Liver (tissue), 9 donors: ENCODE measurements around the gene UBIAD1. TPM values are rescaled to one million over a fixed set of nuclear protein-coding genes. Genes with fewer than 3 reads are reported as not detected.

Experiments used
- DNase-seq: peaks from one replicate; pipeline ENCODE4 v3.0.0-alpha.2; 2017; ENCODE audit warnings: low spot score
- H3K27ac ChIP-seq, 2 donors: one replicate each; pipeline ENCODE4 v1.7.0; 2013; ENCODE audit warnings: inconsistent platforms in 2 of 2, low read length in 2 of 2, control low read depth in 1 of 2, low read depth in 1 of 2, mild to moderate bottlenecking in 1 of 2
- H3K27me3 ChIP-seq, 4 donors: one replicate each; pipeline versions ENCODE4 v1.6.1 to v1.7.0; 2013; ENCODE audit warnings: low read length in 3 of 4, inconsistent platforms in 1 of 4, mild to moderate bottlenecking in 1 of 4, moderate library complexity in 1 of 4; ENCODE audit not compliant: control insufficient read depth in 4 of 4, insufficient read depth in 4 of 4
- H3K36me3 ChIP-seq, 4 donors: one replicate each; pipeline versions ENCODE4 v1.6.1 to v1.7.0; 2013; ENCODE audit warnings: low read length in 3 of 4, mild to moderate bottlenecking in 3 of 4, low read depth in 1 of 4, moderate library complexity in 1 of 4; ENCODE audit not compliant: control insufficient read depth in 4 of 4, insufficient read depth in 3 of 4
- H3K4me1 ChIP-seq, 4 donors: one replicate each; pipeline versions ENCODE4 v1.6.1 to v1.7.0; 2013; ENCODE audit warnings: low read length in 3 of 4, mild to moderate bottlenecking in 3 of 4, moderate library complexity in 1 of 4; ENCODE audit not compliant: control insufficient read depth in 4 of 4, insufficient read depth in 4 of 4
- H3K4me3 ChIP-seq, 3 donors: one replicate each; pipeline versions ENCODE4 v1.6.1 to v1.7.0; 2013; ENCODE audit warnings: low read length in 3 of 3, control low read depth in 1 of 3, low read depth in 1 of 3, mild to moderate bottlenecking in 1 of 3
- H3K9ac ChIP-seq, 2 donors: one replicate each; pipeline ENCODE4 v1.7.0; 2013; ENCODE audit warnings: low read length in 2 of 2, mild to moderate bottlenecking in 2 of 2, moderate library complexity in 2 of 2, control low read depth in 1 of 2, low read depth in 1 of 2
- H3K9me3 ChIP-seq, 4 donors: one replicate each; pipeline versions ENCODE4 v1.6.1 to v1.7.0; 2013; ENCODE audit warnings: low read length in 3 of 4; ENCODE audit not compliant: control insufficient read depth in 4 of 4
- EGR1 ChIP-seq, 2 donors: IDR thresholded peaks; 2 replicates each; pipeline ENCODE4 v1.6.1; 2016 to 2018; ENCODE audit warnings: antibody characterized with exemption in 2 of 2, low read depth in 2 of 2
- FOXA1 ChIP-seq: IDR thresholded peaks from 2 replicates; pipeline ENCODE4 v1.6.1; 2016; ENCODE audit warnings: antibody characterized with exemption
- FOXA2 ChIP-seq: IDR thresholded peaks from 2 replicates; pipeline ENCODE4 v1.6.1; 2016; ENCODE audit warnings: antibody characterized with exemption
- HNF4G ChIP-seq: IDR thresholded peaks from 2 replicates; pipeline ENCODE4 v1.6.1; 2016; ENCODE audit warnings: antibody characterized with exemption
- JUND ChIP-seq, 2 donors: IDR thresholded peaks; 2 replicates each; pipeline ENCODE4 v1.6.1; 2016; ENCODE audit warnings: antibody characterized with exemption in 2 of 2
- MAX ChIP-seq: IDR thresholded peaks from 2 replicates; pipeline ENCODE4 v1.6.1; 2016; ENCODE audit warnings: antibody characterized with exemption
- RAD21 ChIP-seq, 2 donors: IDR thresholded peaks; 2 replicates each; pipeline ENCODE4 v1.6.1; 2016; ENCODE audit warnings: antibody characterized with exemption in 2 of 2, mild to moderate bottlenecking in 2 of 2
- RXRA ChIP-seq, 2 donors: IDR thresholded peaks; 2 replicates each; pipeline ENCODE4 v1.6.1; 2017 to 2018; ENCODE audit warnings: antibody characterized with exemption in 2 of 2, mild to moderate bottlenecking in 1 of 2
- SP1 ChIP-seq: IDR thresholded peaks from 2 replicates; pipeline ENCODE4 v1.6.1; 2018; ENCODE audit warnings: antibody characterized with exemption, mild to moderate bottlenecking
- TAF1 ChIP-seq: conservative IDR thresholded peaks from 2 replicates; pipeline ENCODE4 v1.6.1; 2016; ENCODE audit warnings: antibody characterized with exemption, mild to moderate bottlenecking
- YY1 ChIP-seq: IDR thresholded peaks from 2 replicates; pipeline ENCODE4 v1.6.1; 2016; ENCODE audit warnings: antibody characterized with exemption, mild to moderate bottlenecking
- ZBTB33 ChIP-seq: IDR thresholded peaks from 2 replicates; pipeline ENCODE4 v1.6.1; 2016; ENCODE audit warnings: antibody characterized with exemption
- WGBS: extraction: QIAGEN DNeasy Blood & Tissue Kit; methylation state at CpG from one replicate; pipeline ENCODE4 v1.1.7; 2013; 5-methylcytosine and 5-hydroxymethylcytosine counted together
- polyA plus RNA-seq, 2 donors: library from polyadenylated mRNA; stranded (reverse) in 1 of 2; unstranded in 1 of 2; fragments of 200-250 nt in 1 of 2; fragments of >200 nt in 1 of 2; fragmentation: Nextera tagmentation in 1 of 2; extraction: Ambion mirVana in 1 of 2; gene quantifications; one replicate each; pipeline versions ENCODE4 v1.2.1 to v1.2.3, GENCODE V29; 2013 to 2015
- total RNA-seq, 2 donors: library from RNA; depleted of rRNA; stranded (reverse); fragments of >200 nt; gene quantifications; one replicate each; pipeline ENCODE4 v1.2.3, GENCODE V29; 2014
- TF ChIP-seq, protein P1 (sequence below): IDR thresholded peaks from 2 replicates; pipeline ENCODE4 v1.6.1; 2016; ENCODE audit warnings: antibody characterized with exemption, mild to moderate bottlenecking
- donor health status: healthy.
- donor health status: healthy.
- donor health status: healthy.
- donor health status: healthy.
- donor health status: healthy.

UBIAD1 gene
- total and polyA plus RNA-seq, 4 donors = 5.4 to 10.2 (median 8.9) TPM

GRCh38 chr1:11291049-11291448 is 18.1 kb downstream of the UBIAD1 start:
- Histone ChIP-seq H3K27me3 (no peaks in the 10 kb centered on the region), H3K9me3 (no peaks in the 10 kb centered on the region), H3K36me3 (peaks cover 7 to 25% (median 17%) of the 10 kb centered on the region in 4 donors), H3K27ac (no peak overlapping the region), H3K9ac (no peak overlapping the region), H3K4me1 (peaks cover 0 to 15% (median 1%) of the 10 kb centered on the region in 4 donors), H3K4me3 (no peak overlapping the region)
- TF ChIP-seq MAX (no peak), ZBTB33 (no peak), EGR1 (IDR thresholded peaks at IDR 0.05; ENCODE audit: low read depth in 2 of 2) (no peak), FOXA2 (no peak), RXRA (IDR thresholded peaks at IDR 0.05) (no peak), TAF1 (no peak), RAD21 (IDR thresholded peaks at IDR 0.05) (no peak), JUND (IDR thresholded peaks at IDR 0.05) (no peak)
- TF ChIP-seq, protein P1, sequence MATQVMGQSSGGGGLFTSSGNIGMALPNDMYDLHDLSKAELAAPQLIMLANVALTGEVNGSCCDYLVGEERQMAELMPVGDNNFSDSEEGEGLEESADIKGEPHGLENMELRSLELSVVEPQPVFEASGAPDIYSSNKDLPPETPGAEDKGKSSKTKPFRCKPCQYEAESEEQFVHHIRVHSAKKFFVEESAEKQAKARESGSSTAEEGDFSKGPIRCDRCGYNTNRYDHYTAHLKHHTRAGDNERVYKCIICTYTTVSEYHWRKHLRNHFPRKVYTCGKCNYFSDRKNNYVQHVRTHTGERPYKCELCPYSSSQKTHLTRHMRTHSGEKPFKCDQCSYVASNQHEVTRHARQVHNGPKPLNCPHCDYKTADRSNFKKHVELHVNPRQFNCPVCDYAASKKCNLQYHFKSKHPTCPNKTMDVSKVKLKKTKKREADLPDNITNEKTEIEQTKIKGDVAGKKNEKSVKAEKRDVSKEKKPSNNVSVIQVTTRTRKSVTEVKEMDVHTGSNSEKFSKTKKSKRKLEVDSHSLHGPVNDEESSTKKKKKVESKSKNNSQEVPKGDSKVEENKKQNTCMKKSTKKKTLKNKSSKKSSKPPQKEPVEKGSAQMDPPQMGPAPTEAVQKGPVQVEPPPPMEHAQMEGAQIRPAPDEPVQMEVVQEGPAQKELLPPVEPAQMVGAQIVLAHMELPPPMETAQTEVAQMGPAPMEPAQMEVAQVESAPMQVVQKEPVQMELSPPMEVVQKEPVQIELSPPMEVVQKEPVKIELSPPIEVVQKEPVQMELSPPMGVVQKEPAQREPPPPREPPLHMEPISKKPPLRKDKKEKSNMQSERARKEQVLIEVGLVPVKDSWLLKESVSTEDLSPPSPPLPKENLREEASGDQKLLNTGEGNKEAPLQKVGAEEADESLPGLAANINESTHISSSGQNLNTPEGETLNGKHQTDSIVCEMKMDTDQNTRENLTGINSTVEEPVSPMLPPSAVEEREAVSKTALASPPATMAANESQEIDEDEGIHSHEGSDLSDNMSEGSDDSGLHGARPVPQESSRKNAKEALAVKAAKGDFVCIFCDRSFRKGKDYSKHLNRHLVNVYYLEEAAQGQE = no peak
- WGBS = 93% methylated on average over 2 of the region's 2 CpGs
- no peak for DNase-seq

- no peaks in the 10 kb centered on the region for H3K27me3 ChIP-seq
- DNase-seq = no peak
- H3K27ac ChIP-seq = no peak overlapping the region
- H3K4me3 ChIP-seq = no peak overlapping the region
- 91% methylated on average over 6 of the region's 6 CpGs for WGBS
- H3K4me1 ChIP-seq = peaks cover 0 to 12% (median 1%) of the 10 kb centered on the region in 4 donors
- H3K9me3 ChIP-seq = no peaks in the 10 kb centered on the region
- TF ChIP-seq, protein P1 = no peak
- TF ChIP-seq JUND (IDR thresholded peaks at IDR 0.05) = no peak
- TF ChIP-seq SP1 = no peak
- no peak for TF ChIP-seq FOXA1
- no peak for TF ChIP-seq YY1
- no peak for TF ChIP-seq HNF4G
- TF ChIP-seq ZBTB33 = no peak
- no peak for TF ChIP-seq MAX
- H3K36me3 ChIP-seq = peaks cover 5 to 11% (median 8%) of the 10 kb centered on the region in 4 donors
- H3K9ac ChIP-seq = no peak overlapping the region
Observed at GRCh38 chr1:11293856-11294255, 20.9 kb downstream of the UBIAD1 start.
